CD1c-positive myeloid dendritic cell (primary cell): ENCODE results near the gene GPC5.
"Not testable (repeated sequence)": the region's sequence is repeated elsewhere in the genome, so short reads cannot be mapped to it uniquely, and the experiment has no call there.

Experiments
- DNase-seq: peaks from one replicate; pipeline ENCODE4 v3.0.0-alpha.2; 2016; ENCODE audit errors: extremely low spot score

The GPC5 gene

GRCh38 chr13:91368676-91369440 is 29.6 kb upstream of the GPC5 start:
- DNase-seq = no peak

- no peak for DNase-seq
Observed at GRCh38 chr13:91369441-91369831, 29.0 kb upstream of the GPC5 start.

GRCh38 chr13:91370501-91370900 is 27.9 kb upstream of the GPC5 start:
- no peak for DNase-seq

GRCh38 chr13:91372911-91373310 is 25.5 kb upstream of the GPC5 start:
- DNase-seq = no peak

GRCh38 chr13:91375116-91375729 is 23.2 kb upstream of the GPC5 start:
- peak; percentile 47 for DNase-seq

- no peak for DNase-seq
Observed at GRCh38 chr13:91381371-91381770, 17.1 kb upstream of the GPC5 start.

GRCh38 chr13:91383836-91384235 is 14.6 kb upstream of the GPC5 start:
- DNase-seq = no peak

- DNase-seq = no peak
Observed at GRCh38 chr13:91384896-91385295, 13.5 kb upstream of the GPC5 start.

GRCh38 chr13:91389186-91389585 is 9.2 kb upstream of the GPC5 start:
- no peak for DNase-seq

- no peak for DNase-seq
Observed at GRCh38 chr13:91397595-91397994, 826 bp upstream of the GPC5 start.

GRCh38 chr13:91399189-91400062 is 1.0 kb downstream of the GPC5 start:
- no peak for DNase-seq

GRCh38 chr13:91400063-91400399 is 1.6 kb downstream of the GPC5 start:
- DNase-seq = peak; percentile 34

GRCh38 chr13:91400671-91401070 is 2.2 kb downstream of the GPC5 start:
- DNase-seq = no peak

- peak; percentile 33 for DNase-seq
Observed at GRCh38 chr13:91401920-91402319, 3.5 kb downstream of the GPC5 start.

- no peak for DNase-seq
Observed at GRCh38 chr13:91405240-91405639, 6.8 kb downstream of the GPC5 start.

GRCh38 chr13:91406619-91407018 is 8.2 kb downstream of the GPC5 start:
- peak; percentile 56 for DNase-seq

GRCh38 chr13:91408971-91409370 is 10.6 kb downstream of the GPC5 start:
- no peak for DNase-seq

- not testable (repeated sequence) for DNase-seq
Observed at GRCh38 chr13:91416579-91416978, 18.2 kb downstream of the GPC5 start.

GRCh38 chr13:91417660-91418325 is 19.4 kb downstream of the GPC5 start:
- DNase-seq = no peak

- DNase-seq = no peak
Observed at GRCh38 chr13:91426913-91427312, 28.5 kb downstream of the GPC5 start.

- DNase-seq = not testable (repeated sequence)
Observed at GRCh38 chr13:91438674-91439073, 40.3 kb downstream of the GPC5 start.

- DNase-seq = no peak
Observed at GRCh38 chr13:91450913-91451312, 52.5 kb downstream of the GPC5 start.
